Fibroblast of skin of abdomen (primary cell): ENCODE data around the gene FASTKD2.

ENCODE experiments used
- DNase-seq: peaks from one replicate; pipeline ENCODE4 v3.0.0-alpha.2; 2013

FASTKD2 gene

GRCh38 chr2:206840999-206841398 lies 75.6 kb downstream of the FASTKD2 start:
- no peak for DNase-seq
